Fibroblast of mammary gland (primary cell): ENCODE results near the gene RGS14.

ENCODE experiments used
- DNase-seq: peaks from one replicate; pipeline ENCODE4 v3.0.0-alpha.2; 2010; ENCODE audit warnings: low read depth
- H3K4me3 ChIP-seq: 2 replicates; pipeline ENCODE4 v1.5.1; 2011; ENCODE audit warnings: low read depth, mild to moderate bottlenecking, low read length, moderate library complexity; ENCODE audit not compliant: control insufficient read depth
- CTCF ChIP-seq: conservative IDR thresholded peaks from 2 replicates; pipeline ENCODE4 v1.5.1; 2011; ENCODE audit warnings: low read depth, low read length, inconsistent platforms; ENCODE audit not compliant: control insufficient read depth, insufficient read depth

RGS14 gene

GRCh38 chr5:177311723-177312648 is 45.7 kb upstream of the RGS14 start, which contains the start of gene MXD3:
MXD3 (minus strand) TSS chr5:177311898; CDS start chr5:177311830, 68 bp downstream.
- peak; percentile 91 for DNase-seq
- no peak for TF ChIP-seq CTCF
- H3K4me3 ChIP-seq: peak within 1 kb of the TSS; percentile 71

- H3K4me3 ChIP-seq: peak overlapping the region; percentile 18
- DNase-seq: peak; percentile 27
- no peak for TF ChIP-seq CTCF
These were observed 45.0 kb upstream of the RGS14 start for GRCh38 chr5:177312649-177313181.

- no peak for DNase-seq
- H3K4me3 ChIP-seq: no peak overlapping the region
- no peak for TF ChIP-seq CTCF
These were observed 44.0 kb upstream of the RGS14 start for GRCh38 chr5:177313561-177314259.

- DNase-seq: no peak
- H3K4me3 ChIP-seq: no peak overlapping the region
- no peak for TF ChIP-seq CTCF
These were observed 43.1 kb upstream of the RGS14 start for GRCh38 chr5:177314376-177315342.

- DNase-seq: no peak
- TF ChIP-seq CTCF: no peak
- no peak overlapping the region for H3K4me3 ChIP-seq
These were observed 42.3 kb upstream of the RGS14 start for GRCh38 chr5:177315411-177315810.

- TF ChIP-seq CTCF: no peak
- H3K4me3 ChIP-seq: no peak overlapping the region
- no peak for DNase-seq
These were observed 41.7 kb upstream of the RGS14 start for GRCh38 chr5:177316005-177316404.
